ENCODE data around the gene MYD88. TPM values are rescaled to one million over a fixed set of nuclear protein-coding genes. Genes with fewer than 3 reads are reported as not detected.

Gene MYD88
- total RNA-seq, 3 donors from 2014 or later: 39.5 to 81.7 (median 72.4) TPM

GRCh38 chr3:38097446-38098375, 40.8 kb upstream of the MYD88 start:
- intact Hi-C loops (cut with DNase I, micrococcal nuclease): no loop called here
- no peak for TF ChIP-seq CTCF (IDR thresholded peaks at IDR 0.05)
- no peaks in the 10 kb centered on the region for H3K36me3 ChIP-seq (ENCODE audit: low read depth)

GRCh38 chr3:38098376-38098723, 40.1 kb upstream of the MYD88 start:
- H3K4me1 ChIP-seq (ENCODE audit: low read depth): no peaks in the 10 kb centered on the region
- H3K36me3 ChIP-seq (ENCODE audit: low read depth): no peaks in the 10 kb centered on the region
- no peak overlapping the region for H3K4me3 ChIP-seq
- intact Hi-C loops (cut with DNase I, micrococcal nuclease): no loop called here
- no peak for DNase-seq
- ATAC-seq: no peak
- H3K9me3 ChIP-seq: no peaks in the 10 kb centered on the region
- TF ChIP-seq CTCF (IDR thresholded peaks at IDR 0.05): no peak

More at GRCh38 chr3:38097446-38098375, 40.8 kb upstream of the MYD88 start:
- Histone ChIP-seq H3K9me3 (no peaks in the 10 kb centered on the region), H3K4me1 (ENCODE audit: low read depth) (no peaks in the 10 kb centered on the region), H3K4me3 (no peak overlapping the region)
- ATAC-seq (no peak), DNase-seq (no peak)

- Histone ChIP-seq H3K4me3 (no peak overlapping the region), H3K36me3 (ENCODE audit: low read depth) (no peaks in the 10 kb centered on the region), H3K4me1 (ENCODE audit: low read depth) (no peaks in the 10 kb centered on the region), H3K9me3 (no peaks in the 10 kb centered on the region)
- TF ChIP-seq CTCF (IDR thresholded peaks at IDR 0.05): no peak
- intact Hi-C loops (cut with DNase I, micrococcal nuclease): no loop called here
- ATAC-seq (no peak), DNase-seq (no peak)
Measured at GRCh38 chr3:38099518-38099917, 38.9 kb upstream of the MYD88 start.

- H3K4me1 ChIP-seq (ENCODE audit: low read depth): no peaks in the 10 kb centered on the region
- no peak for TF ChIP-seq CTCF (IDR thresholded peaks at IDR 0.05)
- ATAC-seq: no peak
- H3K36me3 ChIP-seq (ENCODE audit: low read depth): no peaks in the 10 kb centered on the region
- no peak for DNase-seq
- intact Hi-C loops (cut with DNase I, micrococcal nuclease): no loop called here
- no peak overlapping the region for H3K4me3 ChIP-seq
- H3K9me3 ChIP-seq: peaks cover 2% of the 10 kb centered on the region
Measured at GRCh38 chr3:38100498-38100897, 38.0 kb upstream of the MYD88 start.

- TF ChIP-seq CTCF (IDR thresholded peaks at IDR 0.05): no peak
- no peak for DNase-seq
Measured at GRCh38 chr3:38101811-38102443, 36.5 kb upstream of the MYD88 start.

More at GRCh38 chr3:38101811-38102443, 36.5 kb upstream of the MYD88 start:
- no peaks in the 10 kb centered on the region for H3K36me3 ChIP-seq (ENCODE audit: low read depth)
- no peak for ATAC-seq
- H3K9me3 ChIP-seq: peaks cover 5% of the 10 kb centered on the region
- no peaks in the 10 kb centered on the region for H3K4me1 ChIP-seq (ENCODE audit: low read depth)
- intact Hi-C loops (cut with DNase I, micrococcal nuclease): no loop called here
- H3K4me3 ChIP-seq: no peak overlapping the region
